ENCODE measurements around the gene LILRB2.
"Not testable (repeated sequence)": the region's sequence is repeated elsewhere in the genome, so short reads cannot be mapped to it uniquely, and the experiment has no call there.

LILRB2 gene

GRCh38 chr19:54271587-54271986, 9.3 kb downstream of the LILRB2 start:
- not testable (repeated sequence) for DNase-seq

GRCh38 chr19:54271106-54271505, 9.8 kb downstream of the LILRB2 start:
- DNase-seq = no peak

GRCh38 chr19:54268936-54269335, 12.0 kb downstream of the LILRB2 start:
- DNase-seq = no peak

GRCh38 chr19:54266133-54266532, 14.8 kb downstream of the LILRB2 start:
- DNase-seq = peak; percentile 65

GRCh38 chr19:54262470-54262869, 18.4 kb downstream of the LILRB2 start:
- no peak for DNase-seq

GRCh38 chr19:54262066-54262465, 18.8 kb downstream of the LILRB2 start:
- DNase-seq = no peak

- no peak for DNase-seq
Observed at GRCh38 chr19:54257116-54257480, 23.8 kb downstream of the LILRB2 start, which contains the start of gene LILRB5. Gene LILRB5, minus strand, starts transcription at chr19:54257273. Its CDS starts 80 bp downstream, at chr19:54257193.

- DNase-seq = no peak
Observed at GRCh38 chr19:54256250-54257115, 24.4 kb downstream of the LILRB2 start.

- DNase-seq = no peak
Observed at GRCh38 chr19:54255105-54255775, 25.7 kb downstream of the LILRB2 start.

GRCh38 chr19:54254195-54254906, 26.6 kb downstream of the LILRB2 start:
- no peak for DNase-seq

- no peak for DNase-seq
Observed at GRCh38 chr19:54253331-54254194, 27.3 kb downstream of the LILRB2 start.

- DNase-seq = no peak
Observed at GRCh38 chr19:54252845-54253244, 28.1 kb downstream of the LILRB2 start.

GRCh38 chr19:54252243-54252642, 28.7 kb downstream of the LILRB2 start:
- no peak for DNase-seq

GRCh38 chr19:54248016-54248601, 32.8 kb downstream of the LILRB2 start:
- DNase-seq = peak; percentile 11

- no peak for DNase-seq
Observed at GRCh38 chr19:54247106-54247930, 33.6 kb downstream of the LILRB2 start.

- no peak for DNase-seq
Observed at GRCh38 chr19:54245936-54246335, 35.0 kb downstream of the LILRB2 start.

- not testable (repeated sequence) for DNase-seq
Observed at GRCh38 chr19:54243809-54244208, 37.1 kb downstream of the LILRB2 start.

- not testable (repeated sequence) for DNase-seq
Observed at GRCh38 chr19:54242646-54243045, 38.3 kb downstream of the LILRB2 start, which contains the start of gene LILRA6. Gene LILRA6, minus strand, starts transcription at chr19:54242790.

GRCh38 chr19:54242234-54242633, 38.7 kb downstream of the LILRB2 start:
- DNase-seq = not testable (repeated sequence)

Data from fibroblast of skin of scalp (primary cell).